IMR-90 (cell line): ENCODE results near the gene KRTAP5-4. TPM values are rescaled to one million over a fixed set of nuclear protein-coding genes. Genes with fewer than 3 reads are reported as not detected.
"Not testable (repeated sequence)": the region's sequence is repeated elsewhere in the genome, so short reads cannot be mapped to it uniquely, and the experiment has no call there.

ENCODE experiments used
- ATAC-seq: fragments of 200-7000 bp; cut with Tn5 transposase; 2 replicates; pipeline ENCODE4 v1.9.1; 2020; ENCODE audit warnings: low read depth, mild to moderate bottlenecking, moderate library complexity
- BruUV-seq: library from RNA; stranded (reverse); fragments of 400-500 nt; replicated peaks from 2 replicates; lab custom pipeline; 2021; lab: Mats Ljungman, UMichigan
- CTCF ChIA-PET: fragments of 300-600 bp; formaldehyde crosslinking; extraction: SDS; loops from one replicate; lab custom pipeline; 2021; ENCODE audit warnings: antibody characterized with exemption; lab: Yijun Ruan, JAX
- POLR2A ChIA-PET: fragments of 300-600 bp; sonication (Branson Sonifier 250); formaldehyde crosslinking; loops from one replicate; lab custom pipeline; 2022; ENCODE audit warnings: antibody characterized with exemption; ENCODE audit not compliant: unreplicated experiment; lab: Charles Lee
- DNase-seq: peaks from one replicate; pipeline ENCODE4 v3.0.0; 2013
- H2AFZ ChIP-seq: replicated peaks from 2 replicates; pipeline ENCODE3; 2013; ENCODE audit warnings: low read length, mild to moderate bottlenecking; ENCODE audit not compliant: poor library complexity
- H2AK5ac ChIP-seq: 2 replicates; pipeline ENCODE4 v1.6.1; 2013; ENCODE audit warnings: low read depth, low read length, inconsistent platforms
- H2AK9ac ChIP-seq: replicated peaks from 2 replicates; pipeline ENCODE3; 2013; ENCODE audit warnings: mild to moderate bottlenecking, low read depth, low read length, moderate library complexity; ENCODE audit not compliant: poor library complexity
- H2BK120ac ChIP-seq: 2 replicates; pipeline ENCODE4 v1.6.1; 2013; ENCODE audit warnings: low read depth, low read length, inconsistent platforms
- H2BK15ac ChIP-seq: 3 replicates; pipeline ENCODE4 v1.6.1; 2013; ENCODE audit warnings: low read depth, low read length, inconsistent platforms
- H2BK20ac ChIP-seq: 2 replicates; pipeline ENCODE4 v1.6.1; 2013; ENCODE audit warnings: low read depth, mild to moderate bottlenecking, inconsistent platforms, low read length, moderate library complexity
- H2BK5ac ChIP-seq: 2 replicates; pipeline ENCODE4 v1.6.1; 2013; ENCODE audit warnings: mild to moderate bottlenecking, low read depth, low read length, inconsistent platforms; ENCODE audit not compliant: poor library complexity, severe bottlenecking
- H3K14ac ChIP-seq: replicated peaks from 2 replicates; pipeline ENCODE4 v1.6.1; 2013; ENCODE audit warnings: low read depth, low read length, inconsistent platforms
- H3K18ac ChIP-seq: 2 replicates; pipeline ENCODE4 v1.6.1; 2013; ENCODE audit warnings: low read depth, low read length, control low read depth
- H3K23ac ChIP-seq: 2 replicates; pipeline ENCODE4 v1.6.1; 2013; ENCODE audit warnings: low read depth, low read length, inconsistent platforms
- H3K27ac ChIP-seq: 2 replicates; pipeline ENCODE4 v1.5.1; 2013; ENCODE audit warnings: mild to moderate bottlenecking, control low read depth, low read length; ENCODE audit not compliant: insufficient read depth
- H3K27me3 ChIP-seq: 2 replicates; pipeline ENCODE4 v1.6.1; 2013; ENCODE audit warnings: low read length; ENCODE audit not compliant: control insufficient read depth, insufficient read depth
- H3K36me3 ChIP-seq: 2 replicates; pipeline ENCODE4 v1.6.1; 2013; ENCODE audit warnings: low read length, mixed read lengths; ENCODE audit not compliant: control insufficient read depth, insufficient read depth
- H3K4ac ChIP-seq: 2 replicates; pipeline ENCODE4 v1.6.1; 2013; ENCODE audit warnings: low read depth, low read length, inconsistent platforms
- H3K4me1 ChIP-seq: 2 replicates; pipeline ENCODE4 v1.6.1; 2013; ENCODE audit warnings: low read length, mixed read lengths; ENCODE audit not compliant: control insufficient read depth, insufficient read depth
- H3K4me2 ChIP-seq: 2 replicates; pipeline ENCODE4 v1.6.1; 2013; ENCODE audit warnings: low read depth, mild to moderate bottlenecking, control low read depth, low read length, moderate library complexity
- H3K4me3 ChIP-seq: 2 replicates; pipeline ENCODE4 v1.5.1; 2013; ENCODE audit warnings: low read depth, mild to moderate bottlenecking, control low read depth, low read length, moderate library complexity; ENCODE audit not compliant: insufficient read depth
- H3K56ac ChIP-seq: 2 replicates; pipeline ENCODE4 v1.6.1; 2013; ENCODE audit warnings: low read length, inconsistent platforms; ENCODE audit not compliant: insufficient read depth; ENCODE audit errors: extremely low read depth
- H3K79me1 ChIP-seq, 2 experiments: 2 replicates each; pipeline ENCODE4 v1.6.1; 2013; ENCODE audit warnings: low read length in 2 of 2, inconsistent platforms in 1 of 2, low read depth in 1 of 2
- H3K9ac ChIP-seq: 2 replicates; pipeline ENCODE4 v1.6.1; 2013; ENCODE audit warnings: low read depth, low read length, control low read depth
- H3K9me1 ChIP-seq: 2 replicates; pipeline ENCODE4 v1.6.1; 2013; ENCODE audit warnings: low read length, inconsistent platforms; ENCODE audit not compliant: insufficient read depth
- H3K9me3 ChIP-seq: 2 replicates; pipeline ENCODE4 v1.6.1; 2013; ENCODE audit warnings: low read length; ENCODE audit not compliant: control insufficient read depth, insufficient read depth
- H4K20me1 ChIP-seq: 2 replicates; pipeline ENCODE4 v1.6.1; 2013; ENCODE audit warnings: low read length, inconsistent platforms; ENCODE audit not compliant: insufficient read depth
- H4K5ac ChIP-seq: 2 replicates; pipeline ENCODE4 v1.6.1; 2013; ENCODE audit warnings: mild to moderate bottlenecking, low read depth, low read length, control low read depth
- H4K8ac ChIP-seq, 2 experiments: 2 replicates each; pipeline ENCODE4 v1.6.1; 2013; ENCODE audit warnings: low read depth in 2 of 2, low read length in 2 of 2, control low read depth in 1 of 2, inconsistent platforms in 1 of 2
- H4K91ac ChIP-seq: 2 replicates; pipeline ENCODE4 v1.6.1; 2013; ENCODE audit warnings: low read depth, low read length, inconsistent platforms; ENCODE audit not compliant: insufficient read depth
- BHLHE40 ChIP-seq: fragments of 150-350 bp; IDR thresholded peaks from 2 replicates; pipeline ENCODE4 v1.6.1; 2016; ENCODE audit warnings: mild to moderate bottlenecking, low read depth, low read length
- NFE2L2 ChIP-seq: fragments of 150-350 bp; IDR thresholded peaks from 2 replicates; pipeline ENCODE4 v1.6.1; 2016; ENCODE audit warnings: low read depth, mild to moderate bottlenecking, low read length
- RFX5 ChIP-seq: IDR thresholded peaks from 2 replicates; pipeline ENCODE4 v1.8.0; 2012; ENCODE audit warnings: low read depth, mild to moderate bottlenecking, low read length, moderate library complexity
- WGBS, 2 experiments: methylation state at CpG; one replicate each; pipeline versions ENCODE4 v1.1.5 to v1.1.7; 2013; ENCODE audit warnings: missing lambda C conversion rate in 2 of 2; ENCODE audit not compliant: insufficient read length in 1 of 2; ENCODE audit errors: extremely low coverage in 2 of 2; 5-methylcytosine and 5-hydroxymethylcytosine counted together
- dilution Hi-C: fragments of 300-500 bp; cut with HindIII; formaldehyde crosslinking; loops from one replicate; pipeline ENCODE4 v1.14.3; 2018; ENCODE audit warnings: low sequenced_read_pairs; ENCODE audit not compliant: unreplicated experiment
- in situ Hi-C: fragments of 300-500 bp; cut with MboI; formaldehyde crosslinking; loops from 3 replicates; pipeline ENCODE4 v1.14.3; 2019; ENCODE audit warnings: low sequenced_read_pairs, inconsistent platforms, mixed read lengths
- intact Hi-C: fragments of 100-400 bp; cut with micrococcal nuclease; formaldehyde crosslinking; loops from 2 replicates; pipeline ENCODE4 v1.10.0; 2022
- polyA plus RNA-seq, 3 experiments: library from polyadenylated mRNA; depleted of rRNA; stranded (reverse); fragments of >200 nt; gene quantifications; 2 replicates each; pipeline ENCODE4 v1.2.3, GENCODE V29; 2012; ENCODE audit warnings: low replicate concordance in 1 of 3
- total RNA-seq: library from RNA; depleted of rRNA; stranded (reverse); fragments of >200 nt; gene quantifications from 2 replicates; pipeline ENCODE4 v1.2.3, GENCODE V29; 2012
- TF ChIP-seq, protein P1 (sequence below): conservative IDR thresholded peaks from 2 replicates; pipeline ENCODE4 v1.5.1; 2012; ENCODE audit warnings: mild to moderate bottlenecking, low read depth, low read length, improper control_type of control experiment

KRTAP5-4 gene
- total and polyA plus RNA-seq, 2 of the 4 experiments (the other 2 are of a cell fraction), result not detected

DNA sequence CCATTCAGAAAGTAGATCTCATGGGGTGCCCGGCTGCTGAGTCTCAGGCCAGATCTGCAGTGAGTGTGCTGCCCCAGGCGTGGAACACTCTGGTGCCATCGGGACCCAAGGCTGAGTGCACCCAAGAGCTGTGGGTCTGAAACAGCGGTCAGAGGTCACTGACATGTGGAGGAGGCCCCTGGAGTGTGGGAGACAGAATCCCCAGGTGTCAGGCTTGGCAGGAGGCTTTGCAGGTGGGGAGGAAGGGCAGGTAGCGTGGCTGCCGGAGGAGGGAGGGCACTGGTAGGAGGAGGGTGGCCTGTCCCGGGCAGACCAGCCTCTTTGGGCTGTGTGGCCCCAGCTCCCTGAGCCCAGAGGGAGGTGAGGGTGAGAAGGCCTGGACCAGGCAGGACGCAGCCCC lies 43.4 kb upstream of the KRTAP5-4 start:
- Histone ChIP-seq H3K9me3 (no peaks in the 10 kb centered on the region), H3K56ac (no peak overlapping the region), H2AFZ (no peak overlapping the region), H3K4me2 (no peak overlapping the region), H3K14ac (no peak overlapping the region), H2AK9ac (no peak overlapping the region), H3K4me3 (no peak overlapping the region), H2BK120ac (no peak overlapping the region), H4K5ac (no peak overlapping the region), H2BK15ac (no peak overlapping the region), H2BK20ac (no peak overlapping the region), H3K79me1 (no peaks in the 10 kb centered on the region), H4K20me1 (no peaks in the 10 kb centered on the region), H3K9me1 (no peaks in the 10 kb centered on the region), H4K91ac (no peak overlapping the region), H3K4me1 (no peaks in the 10 kb centered on the region), H3K36me3 (no peaks in the 10 kb centered on the region), H2AK5ac (no peak overlapping the region), H4K8ac (no peak overlapping the region), H2BK5ac (no peak overlapping the region), H3K9ac (no peak overlapping the region), H3K23ac (no peak overlapping the region), H3K18ac (no peak overlapping the region), H3K4ac (no peak overlapping the region), H3K27me3 (peaks cover 28% of the 10 kb centered on the region), H3K27ac (no peak overlapping the region)
- TF ChIP-seq BHLHE40 (no peak), RFX5 (no peak), NFE2L2 (no peak)
- TF ChIP-seq, protein P1, sequence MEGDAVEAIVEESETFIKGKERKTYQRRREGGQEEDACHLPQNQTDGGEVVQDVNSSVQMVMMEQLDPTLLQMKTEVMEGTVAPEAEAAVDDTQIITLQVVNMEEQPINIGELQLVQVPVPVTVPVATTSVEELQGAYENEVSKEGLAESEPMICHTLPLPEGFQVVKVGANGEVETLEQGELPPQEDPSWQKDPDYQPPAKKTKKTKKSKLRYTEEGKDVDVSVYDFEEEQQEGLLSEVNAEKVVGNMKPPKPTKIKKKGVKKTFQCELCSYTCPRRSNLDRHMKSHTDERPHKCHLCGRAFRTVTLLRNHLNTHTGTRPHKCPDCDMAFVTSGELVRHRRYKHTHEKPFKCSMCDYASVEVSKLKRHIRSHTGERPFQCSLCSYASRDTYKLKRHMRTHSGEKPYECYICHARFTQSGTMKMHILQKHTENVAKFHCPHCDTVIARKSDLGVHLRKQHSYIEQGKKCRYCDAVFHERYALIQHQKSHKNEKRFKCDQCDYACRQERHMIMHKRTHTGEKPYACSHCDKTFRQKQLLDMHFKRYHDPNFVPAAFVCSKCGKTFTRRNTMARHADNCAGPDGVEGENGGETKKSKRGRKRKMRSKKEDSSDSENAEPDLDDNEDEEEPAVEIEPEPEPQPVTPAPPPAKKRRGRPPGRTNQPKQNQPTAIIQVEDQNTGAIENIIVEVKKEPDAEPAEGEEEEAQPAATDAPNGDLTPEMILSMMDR, result no peak
- DNase-seq (no peak), ATAC-seq (no peak)
- intact Hi-C loops (no loop called here), in situ Hi-C loops (no loop called here), dilution Hi-C loops (no loop called here)
- BruUV-seq, result no TSS peak
- ChIA-PET CTCF (no interaction called here), POLR2A (no interaction called here)
- 53% methylated on average over 3 of the region's 8 CpGs; no CpG with 5 or more reads in 1 of the 2 experiments for WGBS, 2 experiments

DNA sequence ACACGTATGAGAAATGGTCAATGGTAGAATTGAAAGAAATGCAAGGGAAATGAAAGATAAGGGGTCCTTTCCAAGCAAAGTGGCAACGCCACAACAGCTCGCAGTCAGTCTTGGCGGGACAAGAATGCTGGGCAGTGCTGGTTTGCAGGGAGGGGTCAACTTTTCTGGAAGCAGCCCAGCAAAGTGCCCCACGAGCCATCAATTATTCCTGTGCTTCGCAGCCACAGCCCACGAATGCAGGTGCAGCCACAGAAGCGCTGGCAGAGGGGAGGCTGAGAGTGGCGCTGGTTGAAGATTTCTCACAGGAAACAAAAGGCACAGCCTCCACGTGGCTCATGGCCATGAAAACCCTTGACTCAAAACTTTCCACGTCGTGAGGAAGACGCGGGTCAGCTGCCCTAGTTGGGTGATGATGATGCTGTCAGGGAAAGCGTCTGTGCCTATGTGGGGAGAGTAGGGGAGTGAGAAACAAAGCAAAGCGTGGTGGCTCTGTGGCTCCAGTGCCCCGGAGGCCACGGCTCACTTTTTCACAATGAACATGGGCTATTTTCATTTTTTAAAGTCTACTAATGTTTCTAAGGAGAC lies 40.9 kb upstream of the KRTAP5-4 start:
- H3K18ac ChIP-seq, H3K4ac ChIP-seq, POLR2A ChIA-PET, H3K23ac ChIP-seq, H3K9me1 ChIP-seq, CTCF ChIA-PET, H2AFZ ChIP-seq, H3K9me3 ChIP-seq, H4K5ac ChIP-seq, H2BK5ac ChIP-seq, H3K4me2 ChIP-seq, dilution Hi-C loops, H4K8ac ChIP-seq, H3K36me3 ChIP-seq, H2BK120ac ChIP-seq, H3K27ac ChIP-seq, DNase-seq, H4K91ac ChIP-seq, H3K4me3 ChIP-seq, in situ Hi-C loops, H2BK15ac ChIP-seq, H3K14ac ChIP-seq, ATAC-seq, H3K56ac ChIP-seq, intact Hi-C loops, H4K20me1 ChIP-seq, H2AK5ac ChIP-seq, H2AK9ac ChIP-seq, BruUV-seq, H2BK20ac ChIP-seq, H3K79me1 ChIP-seq, H3K4me1 ChIP-seq, H3K9ac ChIP-seq: not testable (repeated sequence)
- peaks cover 20% of the 10 kb centered on the region for H3K27me3 ChIP-seq
- no CpG with 5 or more reads among the region's 18 CpGs for WGBS, 2 experiments
